Activated CD4-positive, alpha-beta memory T cell treated with anti-CD3 and anti-CD28 coated beads, Interleukin-2, amount 10 ng/mL, durations not matched to agents 7 days and 5 days (primary cell): ENCODE measurements around the gene ANO4. TPM values are rescaled to one million over a fixed set of nuclear protein-coding genes. Genes with fewer than 3 reads are reported as not detected.
"Not testable (repeated sequence)": the region's sequence is repeated elsewhere in the genome, so short reads cannot be mapped to it uniquely, and the experiment has no call there.

Experiments used
- CTCF ChIA-PET: fragments of 350-600 bp; sonication (Branson Sonifier 250); formaldehyde crosslinking; loops from one replicate; lab custom pipeline; 2021; ENCODE audit warnings: antibody characterized with exemption, inconsistent platforms; lab: Charles Lee
- POLR2A ChIA-PET: fragments of 350-600 bp; sonication (Branson Sonifier 250); formaldehyde crosslinking; loops from one replicate; lab custom pipeline; 2021; ENCODE audit warnings: antibody characterized with exemption; lab: Charles Lee
- DNase-seq: peaks from one replicate; pipeline ENCODE4 v3.0.0-alpha.2; 2020
- H3K27ac Mint-ChIP-seq: one replicate; pipeline ENCODE4 v1.8.0; 2021; ENCODE audit warnings: mild to moderate bottlenecking, mixed read lengths
- H3K27me3 Mint-ChIP-seq: one replicate; pipeline ENCODE4 v1.8.0; 2021; ENCODE audit warnings: mixed read lengths
- H3K36me3 Mint-ChIP-seq: one replicate; pipeline ENCODE4 v1.8.0; 2021; ENCODE audit warnings: low read depth, mixed read lengths
- H3K4me1 Mint-ChIP-seq: one replicate; pipeline ENCODE4 v1.8.0; 2021; ENCODE audit warnings: mixed read lengths
- H3K4me3 Mint-ChIP-seq: one replicate; pipeline ENCODE4 v1.8.0; 2021; ENCODE audit warnings: mild to moderate bottlenecking, mixed read lengths
- H3K9me3 Mint-ChIP-seq: one replicate; pipeline ENCODE4 v1.8.0; 2021; ENCODE audit warnings: mixed read lengths
- total RNA-seq, 2 experiments: library from RNA; stranded (reverse); gene quantifications; one replicate each; pipeline ENCODE4 v1.2.3, GENCODE V29; 2021

ANO4 gene
- total RNA-seq, 2 experiments from 2014 or later, result not detected

- POLR2A ChIA-PET, result no interaction called here
- CTCF ChIA-PET, result no interaction called here
- no peak overlapping the region for H3K4me3 Mint-ChIP-seq
- no peak overlapping the region for H3K27ac Mint-ChIP-seq
- H3K36me3 Mint-ChIP-seq, result no peaks in the 10 kb centered on the region
- no peaks in the 10 kb centered on the region for H3K9me3 Mint-ChIP-seq
- no peak for DNase-seq
- H3K4me1 Mint-ChIP-seq, result no peaks in the 10 kb centered on the region
- H3K27me3 Mint-ChIP-seq, result no peaks in the 10 kb centered on the region
Measured at GRCh38 chr12:101097829-101098580, 303.4 kb downstream of the ANO4 start.

GRCh38 chr12:101107032-101107763 lies 312.6 kb downstream of the ANO4 start:
- H3K27ac Mint-ChIP-seq, result no peak overlapping the region
- no peaks in the 10 kb centered on the region for H3K4me1 Mint-ChIP-seq
- POLR2A ChIA-PET, result no interaction called here
- H3K9me3 Mint-ChIP-seq, result no peaks in the 10 kb centered on the region
- H3K4me3 Mint-ChIP-seq, result no peak overlapping the region
- H3K36me3 Mint-ChIP-seq, result no peaks in the 10 kb centered on the region
- no peak for DNase-seq
- no peaks in the 10 kb centered on the region for H3K27me3 Mint-ChIP-seq
- CTCF ChIA-PET, result no interaction called here

- DNase-seq, result no peak
- no peaks in the 10 kb centered on the region for H3K27me3 Mint-ChIP-seq
- ChIA-PET CTCF (no interaction called here), POLR2A (no interaction called here)
- H3K4me3 Mint-ChIP-seq, result no peak overlapping the region
- no peaks in the 10 kb centered on the region for H3K36me3 Mint-ChIP-seq
- no peaks in the 10 kb centered on the region for H3K9me3 Mint-ChIP-seq
- no peaks in the 10 kb centered on the region for H3K4me1 Mint-ChIP-seq
- H3K27ac Mint-ChIP-seq, result no peak overlapping the region
Measured at GRCh38 chr12:101108130-101108529, 313.6 kb downstream of the ANO4 start.

- CTCF ChIA-PET, result no interaction called here
- Mint-ChIP-seq H3K9me3 (no peaks in the 10 kb centered on the region), H3K36me3 (no peaks in the 10 kb centered on the region), H3K4me1 (no peaks in the 10 kb centered on the region), H3K4me3 (no peak overlapping the region), H3K27me3 (no peaks in the 10 kb centered on the region), H3K27ac (no peak overlapping the region)
- POLR2A ChIA-PET, result no interaction called here
- DNase-seq, result no peak
Measured at GRCh38 chr12:101110866-101111265, 316.3 kb downstream of the ANO4 start.

GRCh38 chr12:101111441-101111840 lies 316.9 kb downstream of the ANO4 start:
- H3K27me3 Mint-ChIP-seq, result no peaks in the 10 kb centered on the region
- no peak overlapping the region for H3K4me3 Mint-ChIP-seq
- ChIA-PET POLR2A (no interaction called here), CTCF (no interaction called here)
- DNase-seq, result no peak
- no peaks in the 10 kb centered on the region for H3K9me3 Mint-ChIP-seq
- H3K36me3 Mint-ChIP-seq, result no peaks in the 10 kb centered on the region
- H3K27ac Mint-ChIP-seq, result no peak overlapping the region
- no peaks in the 10 kb centered on the region for H3K4me1 Mint-ChIP-seq

- no peak overlapping the region for H3K27ac Mint-ChIP-seq
- POLR2A ChIA-PET, result no interaction called here
- no peak overlapping the region for H3K4me3 Mint-ChIP-seq
- H3K9me3 Mint-ChIP-seq, result no peaks in the 10 kb centered on the region
- no peaks in the 10 kb centered on the region for H3K36me3 Mint-ChIP-seq
- no peaks in the 10 kb centered on the region for H3K27me3 Mint-ChIP-seq
- DNase-seq, result no peak
- H3K4me1 Mint-ChIP-seq, result no peaks in the 10 kb centered on the region
- CTCF ChIA-PET, result no interaction called here
Measured at GRCh38 chr12:101115326-101115725, 320.8 kb downstream of the ANO4 start.

- Mint-ChIP-seq H3K9me3 (peaks cover 4% of the 10 kb centered on the region), H3K36me3 (no peaks in the 10 kb centered on the region), H3K27me3 (no peaks in the 10 kb centered on the region), H3K4me3 (no peak overlapping the region), H3K4me1 (no peaks in the 10 kb centered on the region), H3K27ac (no peak overlapping the region)
- DNase-seq, result no peak
- ChIA-PET POLR2A (no interaction called here), CTCF (no interaction called here)
Measured at GRCh38 chr12:101116911-101117310, 322.3 kb downstream of the ANO4 start.

- no peak overlapping the region for H3K4me3 Mint-ChIP-seq
- POLR2A ChIA-PET, result no interaction called here
- CTCF ChIA-PET, result no interaction called here
- H3K27ac Mint-ChIP-seq, result no peak overlapping the region
- H3K36me3 Mint-ChIP-seq, result no peaks in the 10 kb centered on the region
- no peak for DNase-seq
- no peaks in the 10 kb centered on the region for H3K27me3 Mint-ChIP-seq
- H3K9me3 Mint-ChIP-seq, result peaks cover 4% of the 10 kb centered on the region
- H3K4me1 Mint-ChIP-seq, result no peaks in the 10 kb centered on the region
Measured at GRCh38 chr12:101117842-101118241, 323.3 kb downstream of the ANO4 start.

- CTCF ChIA-PET, result no interaction called here
- Mint-ChIP-seq H3K4me3 (no peak overlapping the region), H3K4me1 (no peaks in the 10 kb centered on the region), H3K36me3 (no peaks in the 10 kb centered on the region), H3K27me3 (no peaks in the 10 kb centered on the region), H3K27ac (no peak overlapping the region), H3K9me3 (peaks cover 3% of the 10 kb centered on the region)
- DNase-seq, result no peak
- POLR2A ChIA-PET, result no interaction called here
Measured at GRCh38 chr12:101127521-101128219, 333.1 kb downstream of the ANO4 start.

GRCh38 chr12:101145777-101146431 lies 351.3 kb downstream of the ANO4 start:
- H3K4me1 Mint-ChIP-seq, CTCF ChIA-PET, H3K36me3 Mint-ChIP-seq, H3K27me3 Mint-ChIP-seq, H3K9me3 Mint-ChIP-seq, DNase-seq, H3K27ac Mint-ChIP-seq, POLR2A ChIA-PET, H3K4me3 Mint-ChIP-seq: not testable (repeated sequence)

GRCh38 chr12:101165319-101165718 lies 370.7 kb downstream of the ANO4 start:
- no peak for DNase-seq
- Mint-ChIP-seq H3K27ac (no peak overlapping the region), H3K9me3 (no peaks in the 10 kb centered on the region), H3K4me3 (no peak overlapping the region), H3K4me1 (no peaks in the 10 kb centered on the region), H3K27me3 (no peaks in the 10 kb centered on the region), H3K36me3 (no peaks in the 10 kb centered on the region)
- CTCF ChIA-PET, result no interaction called here
- POLR2A ChIA-PET, result no interaction called here

- H3K9me3 Mint-ChIP-seq, result no peaks in the 10 kb centered on the region
- POLR2A ChIA-PET, result no interaction called here
- DNase-seq, result no peak
- H3K36me3 Mint-ChIP-seq, result no peaks in the 10 kb centered on the region
- no peak overlapping the region for H3K4me3 Mint-ChIP-seq
- no peak overlapping the region for H3K27ac Mint-ChIP-seq
- H3K4me1 Mint-ChIP-seq, result no peaks in the 10 kb centered on the region
- CTCF ChIA-PET, result interaction anchor here (0.6 kb wide), 1 partner anchor 740 kb away, joined by 6 read pairs; no protein-coding TSS in a partner anchor
- H3K27me3 Mint-ChIP-seq, result no peaks in the 10 kb centered on the region
Measured at GRCh38 chr12:101166866-101167265, 372.3 kb downstream of the ANO4 start.

- no peak overlapping the region for H3K4me3 Mint-ChIP-seq
- H3K9me3 Mint-ChIP-seq, result no peaks in the 10 kb centered on the region
- POLR2A ChIA-PET, result no interaction called here
- H3K27ac Mint-ChIP-seq, result no peak overlapping the region
- no peaks in the 10 kb centered on the region for H3K4me1 Mint-ChIP-seq
- CTCF ChIA-PET, result no interaction called here
- H3K27me3 Mint-ChIP-seq, result no peaks in the 10 kb centered on the region
- no peaks in the 10 kb centered on the region for H3K36me3 Mint-ChIP-seq
- no peak for DNase-seq
Measured at GRCh38 chr12:101168001-101168400, 373.4 kb downstream of the ANO4 start.
